ENCODE results near the gene ANXA3. TPM values are rescaled to one million over a fixed set of nuclear protein-coding genes. Genes with fewer than 3 reads are reported as not detected.
A peak's percentile ranks its signal among the peaks of the same experiment; 100 is the strongest.

The ANXA3 gene
- polyA plus RNA-seq, 1 of the 3 experiments (the other 2 are of a cell fraction), result 13.8 TPM

DNA sequence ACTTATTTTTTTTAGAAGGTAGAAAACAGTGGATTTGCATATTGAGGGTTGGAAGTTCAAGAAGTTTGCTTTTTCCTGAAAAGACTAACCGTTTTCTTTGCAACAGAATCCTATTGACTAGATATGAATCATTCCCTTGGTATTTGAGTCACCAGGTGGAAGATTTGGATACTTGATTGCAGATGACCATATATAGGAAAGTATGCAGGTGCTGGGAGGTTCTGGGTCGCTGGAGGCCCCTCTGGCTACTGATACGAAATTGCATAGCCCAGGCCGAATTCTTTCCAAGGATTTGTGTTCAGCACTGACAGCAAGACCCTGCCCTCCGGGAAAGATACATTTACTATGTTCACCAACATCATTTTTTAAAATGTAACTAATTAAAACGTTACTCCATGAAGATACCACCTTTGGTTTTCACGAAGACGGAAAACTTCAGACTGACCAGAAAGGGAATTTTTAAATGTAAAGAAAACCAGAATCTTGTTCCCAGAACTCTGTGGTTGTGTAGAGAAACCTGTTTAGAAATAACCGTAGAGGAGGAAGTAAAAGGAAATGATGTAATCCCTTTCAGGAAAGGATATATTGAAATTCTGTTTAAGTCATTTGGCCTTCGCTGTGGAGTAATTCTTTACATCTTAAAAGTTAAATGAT, 946 bp downstream of the ANXA3 start:
- DNase-seq, result no peak
- Histone ChIP-seq H3K4me2 (peak overlapping the region; percentile 79), H3K9ac (no peak overlapping the region), H3K9me3 (no peaks in the 10 kb centered on the region), H3K36me3 (replicated peaks in 1 of 2; ENCODE audit: control insufficient read depth in 1 of 2, insufficient read depth in 2 of 2, low read length in 1 of 2) (no peaks in the 10 kb centered on the region), H3K27ac (ENCODE audit: low read depth in 2 of 2, low read length in 1 of 2) (no peak overlapping the region), H4K20me1 (ENCODE audit: insufficient read depth) (no peaks in the 10 kb centered on the region), H3K9me2 (no peaks in the 10 kb centered on the region), H3K27me3 (ENCODE audit: insufficient read depth) (no peaks in the 10 kb centered on the region), H3K4me3 (ENCODE audit: low read depth in 2 of 2, low read length in 1 of 2) (peak overlapping the region; percentile 58 to 61; a peak in 2 of 4 replicates), H2AFZ (ENCODE audit: low read depth) (peak overlapping the region; percentile 80; the same call in 1 of the 2 replicates), H3K4me1 (ENCODE audit: control insufficient read depth in 1 of 2, insufficient read depth in 2 of 2, low read depth in 1 of 2, low read length in 1 of 2) (peaks cover 5 to 9% of the 10 kb centered on the region in 2 experiments; a peak in 2 of 4 replicates), H3F3A (replicated peaks; ENCODE audit: insufficient read depth) (peaks cover 11% of the 10 kb centered on the region), H3K79me2 (ENCODE audit: insufficient read depth) (no peaks in the 10 kb centered on the region)
- POLR2A ChIA-PET, result no interaction called here
- CTCF ChIA-PET, result interaction anchor here (1.8 kb wide), 1 partner anchor 493 kb away, joined by 7 read pairs; no protein-coding TSS in a partner anchor
- 58% methylated on average over 10 of the region's 10 CpGs for WGBS (ENCODE audit: low lambda C conversion rate)
- peak; percentile 60 for TF ChIP-seq FOSL2 (IDR thresholded peaks at IDR 0.05; ENCODE audit: borderline replicate concordance, low read depth)
- TF ChIP-seq CHD2 (IDR thresholded peaks at IDR 0.05; ENCODE audit: low read length, partially characterized antibody), result no peak
- TF ChIP-seq NFIC (IDR thresholded peaks at IDR 0.05; ENCODE audit: borderline replicate concordance), result 0 out of 2 replicates have a peak, but pooled peaks have one; percentile 11
- TF ChIP-seq TCF12 (IDR thresholded peaks at IDR 0.05), result peak; percentile 33
- peak; percentile 47 for TF ChIP-seq JUND (IDR thresholded peaks at IDR 0.05)
- TF ChIP-seq FOXM1 (IDR thresholded peaks at IDR 0.05; ENCODE audit: low read depth), result no peak
- TF ChIP-seq TEAD4 (IDR thresholded peaks at IDR 0.05; ENCODE audit: borderline replicate concordance, insufficient read depth), result 0 out of 2 replicates have a peak, but pooled peaks have one; percentile 53

DNA sequence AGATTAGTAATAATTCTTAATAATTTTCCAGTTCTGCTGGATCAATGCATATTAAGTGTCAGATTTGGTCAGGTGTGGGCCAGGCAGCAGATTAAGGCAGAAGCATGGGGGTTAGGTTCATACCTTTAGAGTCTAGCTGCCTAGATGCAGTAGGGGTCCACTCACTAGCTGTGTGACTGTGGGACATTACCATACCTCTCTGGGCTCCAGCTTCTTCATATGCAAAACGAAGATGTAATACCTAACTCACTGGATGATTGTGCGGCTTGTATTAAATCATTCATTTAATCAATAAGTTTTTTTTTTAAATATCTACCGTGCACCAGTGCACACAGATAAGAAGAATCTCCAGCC, 1.4 kb downstream of the ANXA3 start:
- no peak overlapping the region for H3K4me2 ChIP-seq
- TF ChIP-seq, protein P1, sequence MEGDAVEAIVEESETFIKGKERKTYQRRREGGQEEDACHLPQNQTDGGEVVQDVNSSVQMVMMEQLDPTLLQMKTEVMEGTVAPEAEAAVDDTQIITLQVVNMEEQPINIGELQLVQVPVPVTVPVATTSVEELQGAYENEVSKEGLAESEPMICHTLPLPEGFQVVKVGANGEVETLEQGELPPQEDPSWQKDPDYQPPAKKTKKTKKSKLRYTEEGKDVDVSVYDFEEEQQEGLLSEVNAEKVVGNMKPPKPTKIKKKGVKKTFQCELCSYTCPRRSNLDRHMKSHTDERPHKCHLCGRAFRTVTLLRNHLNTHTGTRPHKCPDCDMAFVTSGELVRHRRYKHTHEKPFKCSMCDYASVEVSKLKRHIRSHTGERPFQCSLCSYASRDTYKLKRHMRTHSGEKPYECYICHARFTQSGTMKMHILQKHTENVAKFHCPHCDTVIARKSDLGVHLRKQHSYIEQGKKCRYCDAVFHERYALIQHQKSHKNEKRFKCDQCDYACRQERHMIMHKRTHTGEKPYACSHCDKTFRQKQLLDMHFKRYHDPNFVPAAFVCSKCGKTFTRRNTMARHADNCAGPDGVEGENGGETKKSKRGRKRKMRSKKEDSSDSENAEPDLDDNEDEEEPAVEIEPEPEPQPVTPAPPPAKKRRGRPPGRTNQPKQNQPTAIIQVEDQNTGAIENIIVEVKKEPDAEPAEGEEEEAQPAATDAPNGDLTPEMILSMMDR (IDR thresholded peaks at IDR 0.05), result no peak
- TF ChIP-seq JUND (IDR thresholded peaks at IDR 0.05) (no peak), FOXJ3 (CRISPR knock-in tag; IDR thresholded peaks at IDR 0.05) (no peak), RFX5 (IDR thresholded peaks at IDR 0.05; ENCODE audit: low read length) (no peak), EP300 (IDR thresholded peaks at IDR 0.05; ENCODE audit: borderline replicate concordance in 1 of 2, low read depth in 1 of 2, low read length in 1 of 2) (no peak), RAD21 (IDR thresholded peaks at IDR 0.05; ENCODE audit: low read length) (no peak), FOSL2 (IDR thresholded peaks at IDR 0.05; ENCODE audit: borderline replicate concordance, low read depth) (no peak), EZH2phosphoT487 (IDR thresholded peaks at IDR 0.05; ENCODE audit: borderline replicate concordance, low read depth) (no peak), YY1 (IDR thresholded peaks at IDR 0.05; ENCODE audit: low read depth) (no peak), SMC3 (IDR thresholded peaks at IDR 0.05; ENCODE audit: low read depth, low read length) (no peak), SIN3A (IDR thresholded peaks at IDR 0.05; ENCODE audit: borderline replicate concordance, low read depth, low read length) (no peak), FOXM1 (IDR thresholded peaks at IDR 0.05; ENCODE audit: low read depth) (no peak), RCOR1 (IDR thresholded peaks at IDR 0.05; ENCODE audit: low read length) (no peak)
- TF ChIP-seq, protein P2, sequence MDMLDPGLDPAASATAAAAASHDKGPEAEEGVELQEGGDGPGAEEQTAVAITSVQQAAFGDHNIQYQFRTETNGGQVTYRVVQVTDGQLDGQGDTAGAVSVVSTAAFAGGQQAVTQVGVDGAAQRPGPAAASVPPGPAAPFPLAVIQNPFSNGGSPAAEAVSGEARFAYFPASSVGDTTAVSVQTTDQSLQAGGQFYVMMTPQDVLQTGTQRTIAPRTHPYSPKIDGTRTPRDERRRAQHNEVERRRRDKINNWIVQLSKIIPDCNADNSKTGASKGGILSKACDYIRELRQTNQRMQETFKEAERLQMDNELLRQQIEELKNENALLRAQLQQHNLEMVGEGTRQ (IDR thresholded peaks at IDR 0.05; ENCODE audit: borderline replicate concordance, low read depth, low read length), result no peak
- TF ChIP-seq, protein P3, sequence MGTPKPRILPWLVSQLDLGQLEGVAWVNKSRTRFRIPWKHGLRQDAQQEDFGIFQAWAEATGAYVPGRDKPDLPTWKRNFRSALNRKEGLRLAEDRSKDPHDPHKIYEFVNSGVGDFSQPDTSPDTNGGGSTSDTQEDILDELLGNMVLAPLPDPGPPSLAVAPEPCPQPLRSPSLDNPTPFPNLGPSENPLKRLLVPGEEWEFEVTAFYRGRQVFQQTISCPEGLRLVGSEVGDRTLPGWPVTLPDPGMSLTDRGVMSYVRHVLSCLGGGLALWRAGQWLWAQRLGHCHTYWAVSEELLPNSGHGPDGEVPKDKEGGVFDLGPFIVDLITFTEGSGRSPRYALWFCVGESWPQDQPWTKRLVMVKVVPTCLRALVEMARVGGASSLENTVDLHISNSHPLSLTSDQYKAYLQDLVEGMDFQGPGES (IDR thresholded peaks at IDR 0.05; ENCODE audit: low read depth, low read length), result no peak
- TF ChIP-seq, protein P4, sequence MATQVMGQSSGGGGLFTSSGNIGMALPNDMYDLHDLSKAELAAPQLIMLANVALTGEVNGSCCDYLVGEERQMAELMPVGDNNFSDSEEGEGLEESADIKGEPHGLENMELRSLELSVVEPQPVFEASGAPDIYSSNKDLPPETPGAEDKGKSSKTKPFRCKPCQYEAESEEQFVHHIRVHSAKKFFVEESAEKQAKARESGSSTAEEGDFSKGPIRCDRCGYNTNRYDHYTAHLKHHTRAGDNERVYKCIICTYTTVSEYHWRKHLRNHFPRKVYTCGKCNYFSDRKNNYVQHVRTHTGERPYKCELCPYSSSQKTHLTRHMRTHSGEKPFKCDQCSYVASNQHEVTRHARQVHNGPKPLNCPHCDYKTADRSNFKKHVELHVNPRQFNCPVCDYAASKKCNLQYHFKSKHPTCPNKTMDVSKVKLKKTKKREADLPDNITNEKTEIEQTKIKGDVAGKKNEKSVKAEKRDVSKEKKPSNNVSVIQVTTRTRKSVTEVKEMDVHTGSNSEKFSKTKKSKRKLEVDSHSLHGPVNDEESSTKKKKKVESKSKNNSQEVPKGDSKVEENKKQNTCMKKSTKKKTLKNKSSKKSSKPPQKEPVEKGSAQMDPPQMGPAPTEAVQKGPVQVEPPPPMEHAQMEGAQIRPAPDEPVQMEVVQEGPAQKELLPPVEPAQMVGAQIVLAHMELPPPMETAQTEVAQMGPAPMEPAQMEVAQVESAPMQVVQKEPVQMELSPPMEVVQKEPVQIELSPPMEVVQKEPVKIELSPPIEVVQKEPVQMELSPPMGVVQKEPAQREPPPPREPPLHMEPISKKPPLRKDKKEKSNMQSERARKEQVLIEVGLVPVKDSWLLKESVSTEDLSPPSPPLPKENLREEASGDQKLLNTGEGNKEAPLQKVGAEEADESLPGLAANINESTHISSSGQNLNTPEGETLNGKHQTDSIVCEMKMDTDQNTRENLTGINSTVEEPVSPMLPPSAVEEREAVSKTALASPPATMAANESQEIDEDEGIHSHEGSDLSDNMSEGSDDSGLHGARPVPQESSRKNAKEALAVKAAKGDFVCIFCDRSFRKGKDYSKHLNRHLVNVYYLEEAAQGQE (IDR thresholded peaks at IDR 0.05; ENCODE audit: low read depth, low read length), result no peak
- H3K4me1 ChIP-seq (ENCODE audit: control insufficient read depth in 1 of 2, insufficient read depth in 2 of 2, low read depth in 1 of 2, low read length in 1 of 2), result peaks cover 5 to 9% of the 10 kb centered on the region in 2 experiments; a peak in 2 of 4 replicates
- CTCF ChIA-PET, result interaction anchor here (1.8 kb wide), 1 partner anchor 494 kb away, joined by 7 read pairs; no protein-coding TSS in a partner anchor
- H2AFZ ChIP-seq (ENCODE audit: low read depth), result no peak overlapping the region
- POLR2A ChIA-PET, result no interaction called here
- H3K9me2 ChIP-seq, result no peaks in the 10 kb centered on the region
- no peak overlapping the region for H3K27ac ChIP-seq (ENCODE audit: low read depth in 2 of 2, low read length in 1 of 2)
- 89% methylated on average over 3 of the region's 3 CpGs for WGBS (ENCODE audit: low lambda C conversion rate)
- no peak overlapping the region for H3K4me3 ChIP-seq (ENCODE audit: low read depth in 2 of 2, low read length in 1 of 2)
- no peaks in the 10 kb centered on the region for H4K20me1 ChIP-seq (ENCODE audit: insufficient read depth)
- DNase-seq, result no peak
- no peaks in the 10 kb centered on the region for H3K9me3 ChIP-seq
- H3K36me3 ChIP-seq (replicated peaks in 1 of 2; ENCODE audit: control insufficient read depth in 1 of 2, insufficient read depth in 2 of 2, low read length in 1 of 2), result no peaks in the 10 kb centered on the region
- H3K9ac ChIP-seq, result no peak overlapping the region
- no peaks in the 10 kb centered on the region for H3K27me3 ChIP-seq (ENCODE audit: insufficient read depth)
- H3F3A ChIP-seq (replicated peaks; ENCODE audit: insufficient read depth), result peaks cover 11% of the 10 kb centered on the region
- no peaks in the 10 kb centered on the region for H3K79me2 ChIP-seq (ENCODE audit: insufficient read depth)
